PFSK-1 (cell line): ENCODE data around the gene MAST2.

Experiments used
- FOXP2 ChIP-seq: optimal IDR thresholded peaks from 2 replicates; pipeline ENCODE3; 2011; ENCODE audit warnings: borderline replicate concordance, control low read depth, inconsistent platforms; ENCODE audit not compliant: insufficient read depth; ENCODE audit errors: extremely low read length, extremely low read depth
- POLR2AphosphoS5 ChIP-seq: IDR thresholded peaks from 2 replicates; pipeline ENCODE4 v1.6.1; 2012; ENCODE audit warnings: low read depth, mild to moderate bottlenecking, control low read depth, low read length, moderate library complexity
- SIN3A ChIP-seq: IDR thresholded peaks from 2 replicates; pipeline ENCODE4 v1.6.1; 2012; ENCODE audit warnings: mild to moderate bottlenecking, low read length, moderate library complexity, borderline replicate concordance; ENCODE audit not compliant: insufficient read depth
- TAF1 ChIP-seq: IDR thresholded peaks from 2 replicates; pipeline ENCODE4 v1.6.1; 2012; ENCODE audit warnings: low read length, control low read depth, borderline replicate concordance; ENCODE audit not compliant: insufficient read depth
- TF ChIP-seq, protein P1 (sequence below), 2 experiments: IDR thresholded peaks; 2 replicates each; pipeline versions ENCODE4 v1.6.1 to v1.8.0; 2011 to 2012; ENCODE audit warnings: low read depth in 2 of 2, low read length in 2 of 2, control low read depth in 1 of 2, inconsistent platforms in 1 of 2, mild to moderate bottlenecking in 1 of 2, moderate library complexity in 1 of 2; ENCODE audit not compliant: insufficient read depth in 1 of 2

DNA sequence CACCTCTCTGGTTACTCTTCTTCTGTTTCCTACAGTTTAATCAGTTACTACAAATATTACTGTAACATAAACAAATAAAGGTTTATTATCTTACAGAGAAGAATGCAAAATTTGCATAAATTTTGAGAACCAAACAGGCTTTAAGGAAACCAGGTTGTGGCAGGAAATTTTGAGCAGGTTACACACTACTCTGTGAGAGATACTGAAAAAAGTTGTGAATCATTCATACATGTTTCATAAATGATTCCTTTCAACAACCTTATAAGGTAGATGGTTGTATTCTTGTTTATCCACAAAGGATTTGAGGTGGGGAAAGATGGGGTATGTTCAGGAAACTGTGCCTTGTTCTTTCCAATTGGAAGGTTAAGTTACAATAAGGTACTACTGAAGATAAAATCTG, 58.6 kb downstream of the MAST2 start:
- no peak for TF ChIP-seq POLR2AphosphoS5
- no peak for TF ChIP-seq TAF1
- TF ChIP-seq, protein P1, sequence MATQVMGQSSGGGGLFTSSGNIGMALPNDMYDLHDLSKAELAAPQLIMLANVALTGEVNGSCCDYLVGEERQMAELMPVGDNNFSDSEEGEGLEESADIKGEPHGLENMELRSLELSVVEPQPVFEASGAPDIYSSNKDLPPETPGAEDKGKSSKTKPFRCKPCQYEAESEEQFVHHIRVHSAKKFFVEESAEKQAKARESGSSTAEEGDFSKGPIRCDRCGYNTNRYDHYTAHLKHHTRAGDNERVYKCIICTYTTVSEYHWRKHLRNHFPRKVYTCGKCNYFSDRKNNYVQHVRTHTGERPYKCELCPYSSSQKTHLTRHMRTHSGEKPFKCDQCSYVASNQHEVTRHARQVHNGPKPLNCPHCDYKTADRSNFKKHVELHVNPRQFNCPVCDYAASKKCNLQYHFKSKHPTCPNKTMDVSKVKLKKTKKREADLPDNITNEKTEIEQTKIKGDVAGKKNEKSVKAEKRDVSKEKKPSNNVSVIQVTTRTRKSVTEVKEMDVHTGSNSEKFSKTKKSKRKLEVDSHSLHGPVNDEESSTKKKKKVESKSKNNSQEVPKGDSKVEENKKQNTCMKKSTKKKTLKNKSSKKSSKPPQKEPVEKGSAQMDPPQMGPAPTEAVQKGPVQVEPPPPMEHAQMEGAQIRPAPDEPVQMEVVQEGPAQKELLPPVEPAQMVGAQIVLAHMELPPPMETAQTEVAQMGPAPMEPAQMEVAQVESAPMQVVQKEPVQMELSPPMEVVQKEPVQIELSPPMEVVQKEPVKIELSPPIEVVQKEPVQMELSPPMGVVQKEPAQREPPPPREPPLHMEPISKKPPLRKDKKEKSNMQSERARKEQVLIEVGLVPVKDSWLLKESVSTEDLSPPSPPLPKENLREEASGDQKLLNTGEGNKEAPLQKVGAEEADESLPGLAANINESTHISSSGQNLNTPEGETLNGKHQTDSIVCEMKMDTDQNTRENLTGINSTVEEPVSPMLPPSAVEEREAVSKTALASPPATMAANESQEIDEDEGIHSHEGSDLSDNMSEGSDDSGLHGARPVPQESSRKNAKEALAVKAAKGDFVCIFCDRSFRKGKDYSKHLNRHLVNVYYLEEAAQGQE (IDR thresholded peaks at IDR 0.05; ENCODE audit: insufficient read depth in 1 of 2, low read depth in 2 of 2, low read length in 2 of 2) = no peak
- TF ChIP-seq SIN3A = no peak
- no peak for TF ChIP-seq FOXP2
